Activated CD4-positive, alpha-beta T cell treated with anti-CD3 and anti-CD28 coated beads for 1 hour (primary cell): ENCODE results near the gene TIMP2.

Source experiments
- DNase-seq: peaks from one replicate; pipeline ENCODE4 v3.0.0-alpha.2; 2020

Gene TIMP2

DNA sequence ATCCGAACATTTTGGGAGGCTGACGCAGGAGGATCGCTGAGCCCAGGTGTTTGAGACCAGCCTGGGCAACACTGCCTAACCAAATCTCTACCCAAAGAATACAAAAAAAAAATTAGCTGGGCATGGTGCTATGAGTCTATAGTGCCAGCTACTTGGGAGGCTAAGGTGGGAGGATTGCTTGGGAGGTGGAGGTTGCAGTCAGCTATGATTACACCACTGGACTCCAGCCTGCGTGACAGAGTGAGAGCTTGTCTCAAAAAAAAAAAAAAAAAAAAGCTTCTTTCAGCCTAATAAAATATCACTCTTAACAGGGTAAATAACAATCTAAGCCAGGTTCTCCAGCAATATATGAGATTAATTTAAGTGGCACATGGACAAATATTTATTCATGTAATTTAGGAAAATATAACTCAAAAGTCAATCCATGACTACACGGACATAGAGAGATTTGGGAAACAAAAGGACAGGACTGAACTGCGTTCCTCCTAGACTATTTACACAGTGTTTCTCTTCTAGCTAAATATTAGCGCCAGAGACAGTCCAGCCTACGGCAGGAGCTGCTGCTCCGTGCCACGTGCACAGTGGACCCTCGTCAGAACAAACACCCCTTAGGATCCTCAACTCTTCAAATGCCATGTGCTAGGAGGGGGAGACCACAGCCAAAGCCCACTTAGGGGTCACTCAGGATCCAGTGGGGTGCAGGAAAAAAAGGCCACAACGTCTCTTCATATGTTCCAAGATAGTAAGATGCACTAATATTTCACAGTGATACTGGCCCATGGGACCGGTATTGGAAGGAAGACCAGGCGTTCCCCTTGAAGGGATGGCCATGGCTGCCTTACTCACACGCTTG lies 93.3 kb downstream of the TIMP2 start:
- DNase-seq, result no peak

DNA sequence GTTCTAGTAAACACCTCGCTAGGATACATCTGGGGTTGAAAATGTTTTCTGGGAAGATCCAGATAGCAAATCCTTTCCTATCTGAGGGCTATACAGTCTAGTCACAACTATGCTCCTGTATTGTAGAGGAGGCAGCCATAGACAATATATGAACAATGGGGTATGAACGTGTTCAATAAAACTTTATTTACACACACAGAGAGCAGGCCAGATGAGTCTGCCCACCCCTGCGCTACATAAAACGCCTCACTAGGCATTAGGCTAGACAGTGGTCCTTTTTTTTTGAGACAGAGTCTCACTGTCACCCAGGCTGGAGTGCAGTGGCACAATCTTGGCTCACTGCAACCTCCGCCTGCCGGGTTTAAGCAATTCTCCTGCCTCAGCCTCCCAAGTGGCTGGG lies 95.7 kb downstream of the TIMP2 start:
- DNase-seq, result no peak

DNA sequence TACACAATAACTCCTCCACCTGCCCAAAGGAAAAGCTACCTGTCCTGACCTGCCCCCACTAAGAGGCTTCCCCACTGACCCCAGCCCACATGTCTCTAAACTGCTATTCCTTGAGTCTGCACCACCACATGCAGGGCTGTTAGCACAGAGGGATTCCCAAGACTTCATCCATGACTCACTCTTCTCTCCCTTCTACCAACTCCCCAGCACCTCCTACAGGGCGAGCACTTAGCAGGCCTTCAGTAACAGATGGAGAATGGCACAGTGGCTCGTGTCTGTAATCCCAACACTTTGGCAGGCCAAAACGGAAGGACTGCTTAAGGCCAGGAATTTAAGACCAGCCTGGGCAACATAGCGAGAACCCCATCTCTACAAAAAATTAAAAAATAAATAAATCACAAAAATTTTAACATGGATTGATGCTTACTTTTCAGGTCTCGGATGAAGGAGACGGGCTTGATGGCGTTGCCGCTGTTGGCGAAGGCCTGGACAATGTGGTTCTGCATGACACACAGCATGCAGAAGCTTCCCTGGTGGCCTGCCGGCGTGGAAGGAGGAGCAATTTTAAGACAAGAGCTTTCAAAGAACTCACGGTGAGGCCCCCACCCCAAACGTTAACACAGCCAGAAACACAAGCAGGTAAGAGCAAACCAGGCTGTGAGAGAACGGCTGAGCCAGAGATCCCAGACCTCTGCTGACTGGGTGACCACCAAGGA lies 96.6 kb downstream of the TIMP2 start:
- no peak for DNase-seq

DNA sequence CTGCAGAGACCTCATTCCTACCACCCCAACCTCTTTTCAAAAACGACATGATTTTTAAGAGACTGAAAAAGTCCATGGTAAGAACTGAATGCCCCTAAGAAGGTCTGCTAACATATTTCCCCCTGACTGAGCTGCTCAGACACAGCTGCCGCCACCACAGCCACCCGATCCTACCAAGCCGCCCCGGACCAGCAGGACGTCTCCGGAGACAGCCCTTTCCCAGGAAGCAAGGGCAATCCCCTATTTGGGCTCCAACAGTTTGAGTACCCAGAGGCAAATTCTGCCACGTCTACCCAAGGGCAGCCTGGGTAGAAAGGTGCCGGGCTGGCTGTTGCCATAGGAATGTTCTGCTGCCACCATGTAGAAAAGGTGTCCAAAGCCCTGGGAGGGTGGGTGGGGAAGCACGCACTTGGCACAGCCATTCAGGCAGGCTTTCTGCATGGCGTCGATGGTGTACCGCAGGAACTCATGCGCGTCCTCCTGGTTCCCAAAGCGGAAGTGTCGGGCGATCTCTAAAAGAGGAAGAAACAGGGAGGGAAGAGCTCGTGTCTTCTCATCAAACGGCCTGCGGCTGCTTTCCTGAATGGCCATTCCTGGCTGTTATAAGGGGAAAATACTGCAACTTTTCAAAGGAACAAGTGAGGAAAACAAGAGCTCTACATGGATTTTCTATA lies 98.2 kb downstream of the TIMP2 start:
- no peak for DNase-seq

DNA sequence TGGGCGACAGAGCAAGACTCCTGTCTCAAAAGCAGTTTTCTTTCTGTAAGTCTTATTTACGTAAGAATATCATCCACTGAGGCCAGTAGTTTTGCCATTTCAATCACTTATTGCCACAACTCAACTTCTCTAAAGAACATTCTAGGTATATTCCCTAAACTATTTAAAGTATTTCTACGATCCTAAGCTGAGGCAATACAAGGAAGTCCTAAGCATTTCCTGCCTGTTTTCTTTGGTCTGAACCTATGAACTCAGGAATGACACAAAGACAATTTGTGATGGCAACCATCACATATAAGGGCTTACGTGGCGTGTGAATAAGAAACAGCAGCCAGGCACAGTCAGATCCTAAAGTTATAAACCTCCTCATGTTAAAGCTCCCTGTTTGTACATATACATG lies 98.8 kb downstream of the TIMP2 start:
- DNase-seq, result no peak

DNA sequence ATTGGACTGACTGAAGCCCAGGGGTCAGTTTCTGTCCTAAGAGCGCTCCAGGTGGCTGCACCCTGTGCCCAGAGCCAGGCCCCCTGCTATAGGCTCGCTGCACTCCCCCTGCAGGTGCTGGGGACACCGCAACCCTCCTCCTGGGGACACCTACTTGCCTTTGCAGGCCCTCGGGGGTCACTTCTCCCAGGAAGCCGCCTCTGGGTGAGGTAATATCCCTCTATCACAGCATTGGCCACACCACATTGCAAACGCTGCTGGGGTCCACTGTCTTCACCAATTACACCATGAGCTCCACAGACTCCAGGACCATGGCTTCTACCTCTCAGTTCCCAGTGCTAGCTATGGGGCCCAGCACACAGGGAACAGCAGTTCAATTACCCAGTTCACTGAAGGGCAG lies 99.5 kb downstream of the TIMP2 start:
- DNase-seq, result no peak

DNA sequence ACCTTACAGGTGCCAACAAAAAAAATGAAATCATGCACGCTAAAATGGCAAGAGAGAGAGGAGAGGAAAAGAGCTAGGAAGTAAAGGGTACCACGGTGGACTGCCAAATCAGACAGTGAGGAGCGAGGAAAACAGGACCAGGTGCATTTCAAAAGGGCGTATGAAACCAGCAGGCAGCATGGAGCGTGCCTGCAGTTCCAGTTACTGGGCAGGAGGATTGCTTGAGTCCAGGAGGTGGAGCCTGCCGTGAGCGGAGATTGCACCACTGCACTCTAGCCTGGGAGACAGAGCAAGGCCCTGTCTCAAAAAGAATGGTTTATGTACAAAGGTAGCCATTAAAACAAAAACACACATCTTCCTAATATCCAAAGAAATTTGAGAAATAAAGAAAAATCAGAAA lies 100.9 kb downstream of the TIMP2 start:
- no peak for DNase-seq

DNA sequence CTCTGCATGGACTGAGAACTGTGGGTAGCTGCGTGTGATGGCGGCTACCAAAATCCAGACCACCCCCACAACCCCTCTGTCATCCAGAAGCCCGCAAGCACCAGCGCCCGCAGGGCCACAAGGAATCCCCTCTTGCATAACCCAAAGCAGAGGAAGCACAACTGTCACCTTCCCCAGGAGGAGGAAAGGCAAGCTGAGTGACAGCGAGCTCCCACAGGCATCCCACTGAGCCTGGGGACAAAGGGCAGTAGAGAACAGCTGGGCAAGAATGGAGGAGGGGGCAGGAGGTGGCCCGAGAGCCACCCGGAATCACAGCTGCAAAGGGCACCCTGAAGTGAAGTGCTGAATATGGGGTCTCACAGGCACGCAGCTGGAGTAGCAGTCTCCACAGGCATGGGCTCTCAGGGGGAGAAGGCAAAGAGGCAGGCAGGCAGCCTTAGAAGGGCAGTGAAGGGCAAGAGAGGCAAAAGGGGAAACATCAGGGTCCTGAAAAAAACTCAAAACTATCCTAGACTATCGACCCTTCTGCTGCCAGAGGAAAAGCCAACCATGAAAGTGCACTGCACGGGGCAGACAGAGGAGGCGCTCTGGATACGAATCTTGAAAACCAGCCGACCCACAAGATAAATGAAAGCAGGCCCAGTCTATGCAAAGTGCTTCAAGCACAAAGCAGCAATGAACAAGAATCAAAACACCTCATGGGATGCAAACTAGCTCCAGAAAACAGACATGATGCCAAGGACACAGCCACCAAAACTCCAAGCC lies 101.7 kb downstream of the TIMP2 start:
- DNase-seq, result no peak

DNA sequence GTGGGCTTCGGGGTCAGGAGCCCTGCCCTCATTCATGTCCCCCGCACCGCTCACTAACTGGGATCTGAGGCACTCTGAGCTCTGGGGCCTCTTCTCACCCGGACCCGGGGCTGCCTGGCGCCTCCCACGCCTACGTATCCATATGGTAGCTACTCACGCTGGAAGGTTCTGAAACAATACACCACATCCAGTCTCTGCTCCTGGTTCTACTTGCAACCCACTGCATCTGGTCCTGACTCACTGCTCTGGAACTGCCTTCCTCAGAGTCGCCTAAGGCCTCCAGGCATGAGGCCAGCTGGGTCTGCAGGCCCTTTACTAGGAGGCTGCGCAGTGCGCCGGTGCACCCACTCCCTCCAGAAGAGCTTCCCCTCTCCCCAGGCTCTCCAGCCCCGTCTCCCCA lies 102.6 kb downstream of the TIMP2 start:
- DNase-seq, result no peak

DNA sequence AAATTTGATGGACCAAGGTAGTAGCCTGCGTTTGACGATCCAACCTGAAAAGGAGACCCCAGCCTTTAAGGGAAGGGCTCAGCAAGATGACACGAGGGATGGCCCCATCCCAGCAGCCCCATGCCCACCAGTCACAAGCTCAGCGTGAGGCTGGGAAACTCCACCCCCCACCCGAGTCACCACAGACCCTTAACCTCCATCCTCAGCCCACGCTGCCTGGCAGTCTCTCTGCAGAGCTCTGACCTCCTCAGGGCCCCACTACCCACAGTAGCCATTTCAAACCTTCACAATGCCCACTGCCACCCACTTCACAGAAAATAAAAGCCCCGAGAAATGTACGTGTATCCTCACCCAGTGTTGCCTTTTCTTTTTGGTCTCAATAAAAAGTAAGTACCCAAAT lies 103.2 kb downstream of the TIMP2 start:
- no peak for DNase-seq

DNA sequence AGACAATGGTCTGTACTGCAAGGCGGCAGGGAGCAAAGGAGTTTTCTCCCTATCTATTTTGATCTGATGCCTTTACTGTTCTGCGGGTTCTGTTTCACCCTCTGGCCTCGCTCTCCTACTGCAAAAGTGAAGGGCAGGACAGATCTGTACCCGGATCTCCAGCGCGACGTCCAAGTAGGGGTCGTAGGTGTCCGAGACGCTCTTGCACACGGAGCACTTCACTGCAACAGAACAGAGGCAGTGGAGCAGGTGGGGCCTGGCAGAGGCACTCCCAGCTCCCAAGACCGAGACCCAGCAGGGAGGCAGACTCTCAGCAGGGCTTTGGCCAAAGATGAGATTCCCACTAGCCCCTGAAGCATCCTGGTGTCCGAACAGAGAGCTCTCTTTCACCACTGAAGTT lies 104.3 kb downstream of the TIMP2 start:
- DNase-seq, result no peak

DNA sequence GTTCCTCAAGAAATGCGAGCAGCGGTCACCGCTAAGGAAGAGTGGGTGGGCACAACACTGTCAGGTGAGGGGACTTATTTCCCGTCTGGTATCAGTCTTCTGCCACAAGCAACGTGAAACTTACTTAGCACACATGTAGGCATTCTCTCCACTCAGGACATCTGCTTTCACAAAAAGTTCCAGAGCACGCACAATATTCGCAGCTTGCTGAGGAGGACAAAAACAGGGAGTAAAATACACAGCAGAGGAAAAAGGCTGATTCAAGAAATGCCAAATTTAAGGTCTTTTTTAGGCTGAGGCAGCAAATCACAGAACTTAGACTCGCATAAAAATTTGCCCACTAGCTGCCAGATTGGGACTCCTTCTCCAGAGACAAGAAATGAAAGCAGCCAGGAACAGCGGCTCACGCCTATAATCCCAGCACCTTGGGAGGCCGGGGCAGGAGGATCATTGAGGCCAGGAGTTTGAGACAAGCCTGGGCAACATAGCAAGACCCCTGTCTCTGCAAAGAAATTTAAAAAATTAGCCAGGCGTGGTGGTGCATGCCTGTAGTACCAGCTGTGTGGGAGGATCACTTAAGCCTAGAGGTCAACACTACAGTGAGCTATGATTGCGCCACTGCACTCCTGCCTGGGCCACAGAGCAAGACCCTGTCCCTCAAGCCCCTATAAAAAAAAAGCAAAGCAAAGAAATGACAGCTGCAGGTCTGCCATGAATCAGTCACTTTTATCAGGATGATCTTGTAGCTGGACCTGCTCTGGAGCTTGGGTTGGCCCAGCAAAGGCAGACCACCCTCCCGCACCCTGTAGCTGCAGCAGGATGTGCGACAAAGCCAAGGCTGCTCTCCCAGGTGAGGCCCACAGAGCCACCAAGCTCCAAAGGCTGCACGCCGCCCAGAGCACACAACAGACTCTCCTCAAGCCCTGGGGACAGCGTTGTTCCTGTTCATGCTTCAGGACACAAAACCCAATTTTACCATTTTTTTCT lies 105.1 kb downstream of the TIMP2 start:
- no peak for DNase-seq

DNA sequence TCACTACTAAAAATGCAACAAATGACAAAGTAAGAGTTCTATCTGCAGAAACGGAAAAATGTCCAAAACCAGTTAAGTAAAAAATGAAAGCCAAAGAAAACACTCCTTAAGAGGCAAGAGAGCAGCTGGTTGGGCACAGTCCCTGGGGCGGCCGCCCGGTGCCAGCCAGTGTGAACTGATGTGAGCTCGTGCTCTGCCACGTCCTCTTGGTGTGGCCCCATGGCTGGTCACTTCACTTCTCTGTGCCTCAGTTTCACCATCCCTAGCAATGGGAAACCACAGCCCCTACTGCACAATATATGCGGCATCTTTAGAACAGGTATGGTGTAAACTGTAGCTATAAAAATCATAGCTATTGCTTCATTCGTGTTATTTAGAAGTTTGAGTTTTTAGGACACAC lies 105.8 kb downstream of the TIMP2 start:
- no peak for DNase-seq

DNA sequence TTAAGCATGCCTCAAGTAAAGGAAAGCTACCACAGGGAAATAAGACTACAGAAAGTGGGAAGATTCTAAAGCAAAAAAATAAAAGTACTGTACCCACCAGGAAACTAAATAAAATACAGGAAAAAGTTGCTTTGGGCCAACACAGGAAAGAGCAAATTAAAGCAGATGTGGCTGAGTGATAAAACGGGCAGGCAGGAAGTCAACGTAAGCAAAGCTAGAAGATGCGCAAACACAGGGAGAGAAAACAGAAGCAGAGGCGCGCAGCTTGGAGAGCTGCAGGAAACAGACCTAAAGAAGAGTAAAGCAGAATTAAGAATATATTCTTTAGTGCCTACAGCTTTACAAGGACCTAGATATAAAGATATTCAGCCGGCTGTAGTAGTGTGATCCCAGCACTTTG lies 106.3 kb downstream of the TIMP2 start:
- DNase-seq, result peak; percentile 37

DNA sequence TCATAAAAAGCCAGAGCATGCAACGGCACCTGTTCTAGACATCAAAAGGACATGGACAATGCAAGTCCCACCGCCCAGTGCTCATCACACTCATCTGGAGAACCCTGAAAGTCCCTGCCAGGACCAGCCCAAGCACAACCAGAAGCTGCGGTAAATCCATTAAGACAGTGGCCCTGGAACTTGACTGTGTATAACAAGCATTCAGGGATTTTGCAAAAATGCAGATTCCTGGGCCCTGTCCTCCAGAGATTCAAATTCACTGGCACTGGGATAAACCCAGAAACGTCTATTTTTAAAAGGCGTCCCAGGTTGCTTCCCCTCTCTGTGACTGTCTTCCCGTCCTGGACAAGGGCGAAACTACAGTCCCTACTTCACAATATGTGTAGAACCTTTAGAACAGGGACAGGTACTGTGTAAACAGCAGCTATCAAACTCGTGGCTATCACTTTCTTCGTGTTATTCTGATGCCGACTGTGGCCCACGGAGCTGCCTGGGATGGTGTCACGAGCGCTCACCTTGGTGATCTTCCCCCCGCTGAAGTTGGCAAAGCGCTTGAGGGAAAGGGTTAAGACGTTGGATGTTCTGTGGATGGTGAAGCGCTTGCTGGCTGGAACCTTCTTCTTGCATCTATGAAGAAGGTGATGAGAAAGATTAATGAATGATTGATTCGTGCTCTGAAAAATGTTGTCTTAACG lies 106.9 kb downstream of the TIMP2 start:
- no peak for DNase-seq

DNA sequence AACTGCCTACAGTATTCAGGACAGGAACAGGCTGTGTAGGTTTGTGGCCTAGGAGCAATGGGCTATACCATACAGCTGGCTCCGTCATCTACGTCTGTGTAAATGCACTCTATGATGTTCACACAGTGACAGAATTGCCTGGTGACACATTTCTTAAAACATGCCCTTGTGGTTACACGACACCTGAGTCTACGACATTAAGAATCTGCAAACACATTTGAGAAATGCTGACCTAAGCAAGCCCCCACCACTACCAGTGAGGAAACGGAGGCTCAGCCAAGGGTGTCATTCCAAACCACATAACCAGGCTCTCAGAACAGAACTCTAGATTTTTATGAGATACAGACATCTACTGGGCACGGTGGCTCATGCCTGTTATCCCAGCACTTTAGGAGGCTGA lies 108.1 kb downstream of the TIMP2 start:
- peak; percentile 37 for DNase-seq

DNA sequence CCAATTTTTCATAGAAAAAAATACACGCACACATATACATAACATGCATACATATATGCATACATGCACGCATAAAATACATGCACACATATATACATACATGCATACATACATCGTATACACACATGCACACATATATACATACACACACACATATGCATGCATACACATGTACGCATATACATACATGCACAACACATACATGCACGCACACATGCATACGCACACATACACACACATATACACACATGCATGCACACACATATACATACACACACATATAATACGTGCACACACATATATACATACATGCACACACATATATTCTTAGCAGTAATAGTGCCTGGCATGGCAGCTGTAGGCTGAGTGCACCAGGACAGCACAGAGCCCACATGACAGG lies 109.5 kb downstream of the TIMP2 start:
- no peak for DNase-seq

DNA sequence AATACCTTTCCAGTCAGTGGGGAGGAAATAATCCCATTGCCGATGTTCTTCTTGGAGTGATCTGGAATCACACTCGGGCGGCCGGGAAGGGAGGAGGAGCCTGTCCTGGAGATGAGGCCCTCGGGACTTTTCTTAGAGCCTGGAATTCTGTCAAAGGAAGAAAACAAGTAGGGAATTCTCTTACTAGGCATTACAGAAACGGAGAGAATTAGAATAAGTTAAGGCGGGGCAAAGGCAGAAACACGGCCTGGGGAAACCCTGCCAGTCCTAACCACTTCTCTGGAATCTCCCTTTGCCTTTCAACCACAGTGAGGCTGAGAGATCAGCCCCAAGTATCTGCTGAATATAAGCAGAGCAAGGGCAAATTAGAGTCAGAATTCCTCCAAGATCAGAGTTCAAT lies 112.3 kb downstream of the TIMP2 start:
- no peak for DNase-seq

DNA sequence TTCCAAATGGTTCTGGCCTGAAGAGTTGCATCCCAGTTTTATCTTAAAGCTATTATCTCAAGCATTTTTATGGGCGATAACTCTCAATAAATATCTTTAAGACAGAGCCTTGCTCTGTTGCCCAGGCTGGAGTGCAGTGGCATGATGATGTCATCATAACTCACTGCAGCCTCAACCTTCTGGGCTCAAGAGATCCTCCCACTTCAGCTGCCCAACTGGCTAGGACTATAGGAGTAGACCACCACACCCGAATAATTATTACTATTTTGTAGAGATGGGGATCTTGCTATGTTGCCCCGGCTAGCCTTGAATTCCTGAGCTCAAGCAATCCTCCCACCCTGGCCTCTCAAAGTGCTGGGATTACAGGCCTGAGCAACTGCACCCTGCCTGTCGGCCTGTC lies 117.0 kb downstream of the TIMP2 start:
- no peak for DNase-seq

DNA sequence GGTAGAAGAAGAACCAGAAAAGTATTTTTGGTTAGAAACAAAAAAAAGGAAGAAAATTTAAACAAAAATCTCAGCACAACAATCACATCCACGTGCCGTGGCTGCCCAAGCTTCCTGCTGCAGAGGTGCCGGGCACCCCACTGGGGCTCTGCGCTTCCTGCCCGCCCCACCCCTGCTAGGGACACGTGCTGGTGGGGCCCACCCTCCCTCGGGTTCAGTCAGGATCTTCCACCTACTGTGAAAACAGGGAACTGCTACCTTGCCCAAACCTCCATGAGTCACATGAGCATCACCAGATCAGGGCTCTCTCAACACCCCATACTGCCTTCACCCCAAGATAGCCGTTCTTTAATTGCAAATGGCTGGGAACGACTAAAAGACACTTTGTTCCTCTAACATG lies 118.7 kb downstream of the TIMP2 start:
- DNase-seq, result no peak

DNA sequence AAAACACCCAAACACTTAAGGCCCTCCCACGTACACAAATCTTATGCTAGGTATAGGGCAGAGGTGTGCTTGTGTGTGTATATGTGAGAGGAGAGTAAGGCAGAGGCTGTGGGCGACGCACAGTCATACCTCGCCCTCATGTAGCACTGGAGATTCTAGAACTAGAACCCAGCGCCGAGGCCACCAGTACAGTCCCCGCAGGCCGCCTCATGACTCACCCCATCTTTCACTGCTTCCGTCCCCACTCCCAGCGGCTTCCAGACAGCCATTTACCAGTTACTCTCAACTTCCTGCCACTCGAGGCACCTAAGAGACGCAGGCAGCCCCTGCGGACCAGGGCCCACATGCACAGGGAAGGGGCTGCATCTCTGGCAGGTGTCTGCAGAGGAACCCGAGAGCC lies 119.9 kb downstream of the TIMP2 start:
- DNase-seq, result peak; percentile 50
